Measurements from ENCODE around the gene SMCO4. TPM values are rescaled to one million over a fixed set of nuclear protein-coding genes. Genes with fewer than 3 reads are reported as not detected.
A peak's percentile ranks its signal among the peaks of the same experiment; 100 is the strongest.
"Not testable (repeated sequence)": the region's sequence is repeated elsewhere in the genome, so short reads cannot be mapped to it uniquely, and the experiment has no call there.

SMCO4 gene
- total RNA-seq, 1 donor from 2014 or later, result 33.7 TPM

GRCh38 chr11:93480756-93481155 is 62.4 kb downstream of the SMCO4 start:
- Mint-ChIP-seq H3K36me3 (ENCODE audit: low read depth) (peaks cover 8% of the 10 kb centered on the region), H3K27me3 (no peaks in the 10 kb centered on the region), H3K4me3 (no peak overlapping the region), H3K27ac (no peak overlapping the region), H3K9me3 (no peaks in the 10 kb centered on the region), H3K4me1 (peaks cover 3% of the 10 kb centered on the region)
- intact Hi-C loops (cut with micrococcal nuclease), result no loop called here
- DNase-seq, result no peak

- intact Hi-C loops (cut with micrococcal nuclease), result no loop called here
- no peak for DNase-seq
- peaks cover 8% of the 10 kb centered on the region for H3K36me3 Mint-ChIP-seq (ENCODE audit: low read depth)
- no peaks in the 10 kb centered on the region for H3K9me3 Mint-ChIP-seq
- peaks cover 3% of the 10 kb centered on the region for H3K4me1 Mint-ChIP-seq
- H3K27ac Mint-ChIP-seq, result no peak overlapping the region
- H3K27me3 Mint-ChIP-seq, result no peaks in the 10 kb centered on the region
- no peak overlapping the region for H3K4me3 Mint-ChIP-seq
Measured at GRCh38 chr11:93480256-93480655, 62.9 kb downstream of the SMCO4 start.

DNA sequence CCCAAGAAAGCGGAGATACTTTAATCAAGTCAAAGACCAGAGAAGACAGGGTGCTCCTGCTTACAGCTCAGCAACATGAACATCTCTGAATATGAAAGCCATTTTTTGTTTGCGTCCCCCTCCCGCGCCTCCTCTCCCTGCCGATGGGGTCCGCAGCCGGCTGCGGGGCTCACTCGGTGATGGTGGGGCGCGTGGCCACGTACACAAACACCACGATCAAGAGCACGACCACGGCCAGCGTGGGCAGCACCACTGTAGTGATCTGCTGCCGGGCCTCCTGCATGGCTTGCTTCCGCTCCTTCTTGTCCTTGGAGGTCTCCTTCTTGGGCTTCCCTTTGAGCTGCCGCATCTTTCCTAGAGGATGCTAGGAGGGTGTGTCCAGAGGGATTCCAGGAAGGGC is 64.3 kb downstream of the SMCO4 start:
- peaks cover 3% of the 10 kb centered on the region for H3K4me1 Mint-ChIP-seq
- H3K27ac Mint-ChIP-seq, result no peak overlapping the region
- H3K27me3 Mint-ChIP-seq, result no peaks in the 10 kb centered on the region
- intact Hi-C loops (cut with micrococcal nuclease), result no loop called here
- peaks cover 8% of the 10 kb centered on the region for H3K36me3 Mint-ChIP-seq (ENCODE audit: low read depth)
- DNase-seq, result no peak
- H3K9me3 Mint-ChIP-seq, result no peaks in the 10 kb centered on the region
- H3K4me3 Mint-ChIP-seq, result no peak overlapping the region

DNA sequence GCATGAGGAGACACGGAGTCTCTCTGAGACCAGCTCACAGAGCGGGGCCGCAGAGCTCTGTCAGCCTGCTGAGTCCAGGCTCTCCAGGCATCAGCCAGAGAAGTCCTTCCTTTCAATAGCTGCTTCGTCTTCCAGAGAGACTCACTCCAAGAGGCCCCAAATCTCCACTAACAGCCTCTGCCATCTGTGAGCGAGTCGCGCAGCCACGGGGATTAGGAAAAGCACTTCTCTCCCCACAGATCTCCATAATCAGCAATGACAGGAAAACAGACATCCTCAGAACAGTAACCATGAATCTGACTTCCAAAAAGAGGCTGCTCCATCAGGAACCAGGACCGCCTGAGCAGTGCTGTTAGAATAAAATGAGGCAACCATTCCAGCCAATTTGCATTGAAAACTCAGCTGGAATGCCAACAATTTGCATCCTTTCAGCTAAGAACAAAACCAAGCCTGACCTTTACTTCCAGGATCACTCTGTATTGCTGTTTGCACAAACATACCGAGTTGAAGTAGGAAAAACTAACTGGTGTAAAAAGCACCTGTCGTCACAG is 65.4 kb downstream of the SMCO4 start:
- peaks cover 8% of the 10 kb centered on the region for H3K36me3 Mint-ChIP-seq (ENCODE audit: low read depth)

GRCh38 chr11:93476796-93477195 is 66.4 kb downstream of the SMCO4 start:
- no peaks in the 10 kb centered on the region for H3K27me3 Mint-ChIP-seq
- H3K9me3 Mint-ChIP-seq, result no peaks in the 10 kb centered on the region
- DNase-seq, result no peak
- H3K4me3 Mint-ChIP-seq, result no peak overlapping the region
- H3K36me3 Mint-ChIP-seq (ENCODE audit: low read depth), result peaks cover 8% of the 10 kb centered on the region
- no peaks in the 10 kb centered on the region for H3K4me1 Mint-ChIP-seq
- no peak overlapping the region for H3K27ac Mint-ChIP-seq
- intact Hi-C loops (cut with micrococcal nuclease), result no loop called here

More for the DNA sequence above, 65.4 kb downstream of the SMCO4 start:
- Mint-ChIP-seq H3K27me3 (no peaks in the 10 kb centered on the region), H3K27ac (no peak overlapping the region), H3K4me1 (peaks cover 3% of the 10 kb centered on the region), H3K4me3 (no peak overlapping the region), H3K9me3 (no peaks in the 10 kb centered on the region)
- intact Hi-C loops (cut with micrococcal nuclease), result no loop called here
- DNase-seq, result no peak

GRCh38 chr11:93474123-93474522 is 69.1 kb downstream of the SMCO4 start:
- no peaks in the 10 kb centered on the region for H3K4me1 Mint-ChIP-seq
- no peak overlapping the region for H3K4me3 Mint-ChIP-seq
- no peak overlapping the region for H3K27ac Mint-ChIP-seq
- intact Hi-C loops (cut with micrococcal nuclease), result no loop called here
- H3K27me3 Mint-ChIP-seq, result peaks cover 3% of the 10 kb centered on the region
- H3K9me3 Mint-ChIP-seq, result peaks cover 4% of the 10 kb centered on the region
- no peak for DNase-seq
- peaks cover 8% of the 10 kb centered on the region for H3K36me3 Mint-ChIP-seq (ENCODE audit: low read depth)

DNA sequence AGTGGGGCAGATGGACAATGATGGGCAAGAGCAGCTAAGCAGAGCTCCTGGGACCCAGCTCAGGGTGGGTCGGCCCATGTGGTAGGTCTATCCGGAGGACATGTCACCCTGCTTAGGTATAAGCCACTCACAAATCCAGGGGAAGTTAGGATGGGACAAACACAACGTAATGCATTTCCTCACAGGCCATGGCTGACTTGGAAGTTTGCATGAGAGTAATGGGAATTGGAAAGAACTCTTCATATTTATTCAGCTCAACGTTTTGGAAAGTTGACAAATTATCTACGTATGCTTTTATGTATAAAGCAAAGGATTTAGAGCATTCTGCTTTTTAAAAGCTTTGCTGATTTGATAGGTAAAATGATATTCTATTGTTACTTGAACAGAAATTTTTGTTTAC is 74.9 kb downstream of the SMCO4 start:
- Mint-ChIP-seq H3K4me1 (no peaks in the 10 kb centered on the region), H3K27me3 (peaks cover 3% of the 10 kb centered on the region), H3K36me3 (ENCODE audit: low read depth) (no peaks in the 10 kb centered on the region), H3K4me3 (no peak overlapping the region), H3K27ac (no peak overlapping the region), H3K9me3 (peaks cover 7% of the 10 kb centered on the region)
- intact Hi-C loops (cut with micrococcal nuclease), result no loop called here
- DNase-seq, result no peak

DNA sequence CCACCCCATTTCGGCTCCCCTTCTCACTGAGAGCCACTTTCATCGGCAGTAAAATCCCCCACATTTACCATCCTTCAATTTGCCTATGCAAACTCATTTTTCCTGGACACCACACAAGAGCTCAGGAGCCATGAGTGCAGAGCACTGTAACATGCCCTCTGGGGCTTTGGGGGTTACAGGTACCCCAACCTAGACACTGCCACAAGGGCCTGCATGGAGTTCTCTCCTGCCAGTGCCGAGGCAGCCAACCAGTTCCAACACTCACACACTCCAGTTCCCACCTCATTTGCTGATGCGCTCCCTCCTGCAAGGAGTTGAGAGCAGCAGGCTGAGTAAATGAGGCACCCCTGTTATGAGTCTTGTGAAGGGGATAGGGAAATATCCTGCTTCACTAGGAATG is 76.1 kb downstream of the SMCO4 start:
- Mint-ChIP-seq H3K4me1 (no peaks in the 10 kb centered on the region), H3K27ac (no peak overlapping the region), H3K36me3 (ENCODE audit: low read depth) (no peaks in the 10 kb centered on the region), H3K27me3 (peaks cover 5% of the 10 kb centered on the region), H3K9me3 (peaks cover 11% of the 10 kb centered on the region), H3K4me3 (no peak overlapping the region)
- DNase-seq, result no peak
- intact Hi-C loops (cut with micrococcal nuclease), result no loop called here

DNA sequence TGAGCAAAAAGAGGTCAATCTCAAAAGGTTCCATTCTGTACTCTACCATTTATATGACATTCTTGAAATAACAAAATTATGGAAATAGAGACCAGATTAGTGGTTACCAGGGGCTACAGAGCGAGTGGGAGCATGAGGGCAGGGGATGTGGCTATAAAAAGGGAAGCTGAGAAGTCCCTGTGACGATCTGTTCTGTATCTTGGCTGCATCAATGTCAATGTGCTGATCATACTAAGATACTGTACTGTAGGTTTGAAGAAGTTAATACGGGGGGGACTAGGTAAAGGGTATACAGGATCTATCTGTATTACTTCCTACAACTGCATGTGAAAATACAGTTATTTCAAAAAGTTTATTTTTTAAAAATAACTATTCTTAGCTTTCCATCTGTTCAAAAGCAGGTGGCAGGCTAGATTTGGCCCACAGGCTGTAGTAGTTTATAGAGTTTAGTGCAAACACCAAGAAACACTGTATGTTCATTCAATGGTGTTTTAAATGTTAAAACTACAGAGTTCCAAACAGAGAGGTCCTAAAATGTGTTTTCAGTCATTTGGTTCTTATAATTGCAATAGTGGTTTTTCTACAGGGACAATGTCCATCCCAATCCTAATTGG is 78.2 kb downstream of the SMCO4 start:
- H3K4me3 Mint-ChIP-seq, result no peak overlapping the region
- H3K36me3 Mint-ChIP-seq (ENCODE audit: low read depth), result no peaks in the 10 kb centered on the region
- H3K27ac Mint-ChIP-seq, result no peak overlapping the region
- H3K4me1 Mint-ChIP-seq, result no peaks in the 10 kb centered on the region
- intact Hi-C loops (cut with micrococcal nuclease), result no loop called here
- H3K27me3 Mint-ChIP-seq, result peaks cover 9% of the 10 kb centered on the region
- no peak for DNase-seq
- H3K9me3 Mint-ChIP-seq, result peaks cover 7% of the 10 kb centered on the region

DNA sequence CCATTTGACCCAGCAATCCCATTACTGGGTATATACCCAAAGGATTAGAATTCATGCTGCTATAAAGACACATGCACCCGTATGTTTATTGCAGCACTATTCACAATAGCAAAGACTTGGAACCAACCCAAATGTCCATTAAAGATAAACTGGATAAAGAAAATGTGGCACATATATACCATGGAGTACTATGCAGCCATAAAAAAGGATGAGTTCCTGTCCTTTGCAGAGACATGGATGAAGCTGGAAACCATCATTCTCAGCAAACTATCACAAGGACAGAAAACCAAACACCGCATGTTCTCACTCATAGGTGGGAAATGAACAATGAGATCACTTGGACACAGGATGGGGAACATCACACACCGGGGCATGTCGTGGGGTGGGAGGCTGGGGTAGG is 79.5 kb downstream of the SMCO4 start:
- H3K4me1 Mint-ChIP-seq; H3K9me3 Mint-ChIP-seq; intact Hi-C loops (cut with micrococcal nuclease); H3K4me3 Mint-ChIP-seq; DNase-seq; H3K27ac Mint-ChIP-seq; H3K36me3 Mint-ChIP-seq (ENCODE audit: low read depth): not testable (repeated sequence)
- peaks cover 14% of the 10 kb centered on the region for H3K27me3 Mint-ChIP-seq

- H3K27ac Mint-ChIP-seq, result no peak overlapping the region
- DNase-seq, result no peak
- no peaks in the 10 kb centered on the region for H3K36me3 Mint-ChIP-seq (ENCODE audit: low read depth)
- intact Hi-C loops (cut with micrococcal nuclease), result no loop called here
- peaks cover 18% of the 10 kb centered on the region for H3K27me3 Mint-ChIP-seq
- H3K4me1 Mint-ChIP-seq, result no peaks in the 10 kb centered on the region
- H3K9me3 Mint-ChIP-seq, result peaks cover 4% of the 10 kb centered on the region
- no peak overlapping the region for H3K4me3 Mint-ChIP-seq
Measured at GRCh38 chr11:93458286-93458685, 84.9 kb downstream of the SMCO4 start.

DNA sequence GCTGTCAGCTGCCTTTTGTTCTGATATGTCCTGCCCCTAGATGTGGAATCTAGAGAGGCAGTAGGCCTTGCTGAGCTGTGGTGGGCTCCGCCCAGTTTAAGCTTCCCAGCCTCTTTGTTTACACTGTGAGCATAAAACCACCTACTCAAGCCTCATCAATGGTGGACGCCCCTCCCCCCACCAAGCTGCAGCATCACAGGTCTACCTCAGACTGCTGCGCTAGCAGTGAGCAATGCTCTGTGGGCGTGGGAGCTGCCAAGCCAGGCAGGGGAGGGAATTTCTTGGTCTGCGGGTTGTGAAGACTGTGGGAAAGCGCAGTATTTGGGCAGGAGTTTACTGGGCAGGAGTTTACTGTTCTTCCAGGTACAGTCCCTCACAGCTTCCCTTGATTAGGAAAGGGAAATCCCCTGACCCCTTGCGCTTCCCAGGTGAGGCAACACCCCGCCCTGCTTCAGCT is 98.5 kb downstream of the SMCO4 start:
- Mint-ChIP-seq H3K27ac (no peak overlapping the region), H3K9me3 (peaks cover 5% of the 10 kb centered on the region), H3K4me3 (no peak overlapping the region), H3K36me3 (ENCODE audit: low read depth) (no peaks in the 10 kb centered on the region), H3K4me1 (no peaks in the 10 kb centered on the region), H3K27me3 (peaks cover 5% of the 10 kb centered on the region)
- intact Hi-C loops (cut with micrococcal nuclease), result no loop called here
- peak; percentile 58 for DNase-seq

GRCh38 chr11:93443232-93443631 is 100.0 kb downstream of the SMCO4 start:
- H3K27me3 Mint-ChIP-seq; intact Hi-C loops (cut with micrococcal nuclease); DNase-seq; H3K4me1 Mint-ChIP-seq; H3K36me3 Mint-ChIP-seq (ENCODE audit: low read depth); H3K27ac Mint-ChIP-seq; H3K4me3 Mint-ChIP-seq; H3K9me3 Mint-ChIP-seq: not testable (repeated sequence)

- Mint-ChIP-seq H3K9me3 (no peaks in the 10 kb centered on the region), H3K27me3 (no peaks in the 10 kb centered on the region), H3K36me3 (ENCODE audit: low read depth) (no peaks in the 10 kb centered on the region), H3K4me3 (no peak overlapping the region), H3K4me1 (no peaks in the 10 kb centered on the region), H3K27ac (no peak overlapping the region)
- intact Hi-C loops (cut with micrococcal nuclease), result no loop called here
- DNase-seq, result no peak
Measured at GRCh38 chr11:93432247-93432646, 110.9 kb downstream of the SMCO4 start.

Data from activated CD4-positive, alpha-beta T cell treated with anti-CD3 and anti-CD28 coated beads, Interleukin-2, amount 10 ng/mL, durations not matched to agents 24 days and 14 days (primary cell).